Stimulated activated CD8-positive, alpha-beta memory T cell treated with anti-CD3 and anti-CD28 coated beads, Interleukin-7, amount 100 ng/mL, for 24 hours (primary cell): ENCODE results near the gene SOX6.

Experiments used
- DNase-seq: peaks from one replicate; pipeline ENCODE4 v3.0.0-alpha.2; 2020; ENCODE audit warnings: low read depth

Gene SOX6

DNA sequence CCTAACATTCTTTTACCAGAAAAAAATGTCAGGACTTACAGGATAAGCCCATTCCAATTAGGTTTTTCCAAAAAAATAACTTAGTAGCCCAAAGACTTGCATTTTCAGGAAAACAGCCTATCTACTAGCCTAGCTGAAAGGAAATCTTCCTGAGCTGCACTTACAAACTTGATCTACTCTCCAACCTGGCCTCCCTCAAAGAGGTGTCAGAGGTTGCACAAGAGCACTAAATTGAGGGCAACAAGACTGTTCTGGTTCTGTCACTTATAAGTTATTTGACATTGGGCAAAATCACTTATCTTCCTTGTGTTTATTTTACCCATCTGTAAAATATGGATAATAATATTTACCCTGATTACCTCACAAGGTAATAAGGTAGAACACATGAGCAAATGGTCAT lies 7.9 kb upstream of the SOX6 start:
- DNase-seq, result no peak

- DNase-seq, result no peak
These were observed 7.4 kb upstream of the SOX6 start for GRCh38 chr11:16363706-16364105.

DNA sequence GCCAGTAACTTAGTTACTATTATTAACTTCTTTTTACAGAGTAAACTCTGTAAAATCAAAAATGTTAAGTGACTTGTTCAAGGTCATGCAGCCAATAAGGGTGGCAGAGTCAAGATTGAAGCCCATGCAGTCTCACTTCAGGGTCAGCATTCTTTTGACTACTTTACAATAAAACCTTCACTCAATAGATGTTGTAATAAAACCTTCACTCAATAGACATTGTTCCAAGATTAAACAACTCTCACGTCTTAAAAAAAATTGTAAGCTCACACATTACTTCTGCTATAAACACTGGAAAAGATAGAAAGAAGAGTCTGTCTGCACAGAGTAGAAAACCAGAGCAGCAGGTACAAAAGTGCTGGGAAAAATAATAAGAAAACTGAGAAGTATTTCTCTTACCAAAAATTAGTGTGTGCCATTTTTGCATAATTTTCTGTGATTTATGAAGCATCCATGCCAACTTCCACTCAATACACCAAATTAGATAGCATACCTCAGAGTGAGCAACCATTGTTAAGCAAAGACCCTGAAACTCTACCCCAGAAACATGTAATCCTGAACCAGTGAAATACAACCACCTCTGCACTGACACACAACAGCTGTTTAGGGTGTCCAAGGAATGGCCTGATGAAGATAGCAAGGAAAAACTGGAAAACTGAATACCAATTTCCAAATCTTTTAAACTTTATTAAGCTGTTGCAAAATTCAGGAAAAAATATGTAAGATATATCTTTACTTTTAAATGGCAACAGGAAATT lies 4.9 kb upstream of the SOX6 start:
- no peak for DNase-seq

DNA sequence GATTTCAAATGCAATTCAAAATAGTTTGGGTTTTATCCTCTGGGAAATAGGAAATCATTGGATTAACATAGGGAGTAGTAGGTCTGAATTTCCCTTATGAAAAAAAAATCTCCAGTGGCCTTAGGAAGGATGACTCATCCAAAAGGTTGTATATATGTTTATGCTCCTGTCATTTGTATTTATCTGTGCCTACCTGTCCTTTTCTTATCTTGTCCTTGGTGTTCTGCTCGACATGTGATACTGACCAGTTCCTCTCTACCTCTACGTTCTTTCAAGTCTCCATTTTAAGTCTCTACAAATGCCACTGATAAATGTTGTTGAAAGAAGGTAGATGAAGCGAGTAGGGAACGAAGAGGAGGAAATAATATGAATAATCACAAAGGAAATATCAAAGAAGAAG lies 3.0 kb upstream of the SOX6 start:
- DNase-seq, result no peak

DNA sequence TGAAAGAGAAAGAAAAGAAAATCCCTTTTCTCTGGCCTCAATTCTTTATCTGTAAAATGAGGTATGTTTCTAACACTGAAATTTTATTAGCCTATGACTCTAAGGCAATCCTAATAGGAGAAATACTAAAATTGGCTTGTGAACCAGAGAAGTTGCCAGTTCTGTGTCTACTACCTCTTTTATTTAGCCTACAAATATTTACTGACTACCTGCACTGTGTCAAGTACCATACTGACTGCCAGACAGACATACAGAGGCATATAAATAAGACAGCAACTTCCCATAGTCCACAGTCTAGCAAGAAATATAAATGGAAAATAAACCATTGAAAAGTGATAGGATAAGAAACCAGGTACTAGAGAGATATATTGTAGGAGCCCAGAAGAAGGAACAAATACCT lies 2.4 kb upstream of the SOX6 start:
- no peak for DNase-seq

DNA sequence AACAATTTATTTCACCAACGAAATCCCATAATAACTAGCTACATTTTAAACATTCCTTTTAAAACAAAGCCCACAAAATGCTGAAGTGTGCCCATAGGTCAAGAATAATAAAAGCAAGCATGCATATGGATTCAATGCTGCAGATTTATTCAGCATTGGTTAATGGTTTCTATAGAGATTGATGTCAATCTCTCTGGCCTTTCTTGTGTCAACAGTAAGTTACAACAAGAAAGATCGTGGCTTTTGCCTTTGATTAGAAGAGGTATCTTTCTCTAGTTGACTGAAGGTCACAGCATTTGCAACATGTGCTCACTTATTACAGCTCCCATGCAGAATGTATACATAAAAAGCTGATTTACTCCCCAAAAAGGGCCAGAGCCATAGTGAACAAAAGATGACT lies 1.4 kb upstream of the SOX6 start:
- no peak for DNase-seq

DNA sequence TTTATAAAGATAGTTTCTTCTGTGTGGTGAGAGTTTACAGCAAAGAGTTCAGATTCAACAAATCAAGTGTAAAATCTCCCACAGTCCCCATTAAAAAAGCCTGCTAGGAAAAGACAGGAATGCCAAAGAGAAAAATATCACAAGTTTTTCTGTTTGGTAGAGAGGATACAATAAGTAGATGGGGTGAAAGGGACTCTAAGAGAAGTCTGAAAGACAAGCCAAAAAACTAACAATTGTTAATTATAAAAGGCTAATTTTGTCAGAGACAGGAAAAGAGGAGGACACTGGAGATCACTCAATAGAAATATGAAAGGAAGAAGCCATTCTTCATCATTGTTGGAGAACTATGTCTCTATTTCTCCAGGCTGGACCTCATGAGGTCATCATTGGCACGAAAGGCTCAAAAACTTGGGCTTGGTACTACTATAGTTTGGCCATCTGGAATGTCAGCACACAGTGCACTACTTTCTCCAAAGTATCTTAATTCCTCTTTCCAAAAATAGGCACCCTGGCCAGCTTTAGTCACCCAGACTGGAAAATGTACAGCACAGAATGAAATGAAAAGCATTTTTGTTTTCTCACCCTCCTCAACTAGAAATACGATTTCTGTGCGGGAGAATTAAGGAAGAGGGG lies 531 bp upstream of the SOX6 start:
- no peak for DNase-seq

GRCh38 chr11:16352707-16353106 lies 3.6 kb downstream of the SOX6 start:
- DNase-seq, result no peak

GRCh38 chr11:16350125-16350524 lies 6.2 kb downstream of the SOX6 start:
- DNase-seq, result no peak

DNA sequence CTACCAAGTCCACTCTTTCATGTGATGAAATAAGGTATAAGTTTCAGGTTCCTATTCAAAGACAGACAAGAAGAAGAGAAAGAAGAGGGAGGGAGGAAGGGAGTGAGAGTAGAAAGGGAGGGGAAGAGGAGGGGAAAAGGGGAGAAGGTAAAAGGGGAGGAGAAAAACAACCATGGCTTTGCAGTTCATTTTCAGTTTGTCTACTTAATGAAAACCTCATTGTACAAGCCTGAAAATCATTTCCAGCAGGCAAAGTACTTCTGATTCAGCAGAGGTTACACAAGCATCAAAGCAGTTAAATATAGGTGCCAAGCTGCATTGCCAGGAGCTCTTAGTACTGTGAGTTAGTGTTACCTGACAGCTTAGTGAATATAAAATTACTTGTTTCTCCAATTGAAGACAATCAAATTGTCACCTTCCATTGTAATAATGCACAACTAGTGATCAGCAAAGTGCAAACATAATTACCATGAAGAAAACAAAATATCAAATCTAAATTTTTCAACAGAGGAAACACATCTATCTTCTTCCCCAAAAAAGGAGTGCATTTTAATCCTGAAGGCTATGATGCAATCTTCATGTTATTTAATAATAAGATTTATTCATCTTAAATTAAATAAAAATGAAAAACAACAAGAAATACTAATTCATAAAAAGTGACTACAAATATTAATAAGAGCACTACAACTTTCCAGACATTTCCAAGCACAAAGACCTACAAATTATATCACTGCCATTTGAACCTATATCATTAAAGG lies 8.2 kb downstream of the SOX6 start:
- DNase-seq, result no peak

- no peak for DNase-seq
These were observed 9.4 kb downstream of the SOX6 start for GRCh38 chr11:16346975-16347374.

DNA sequence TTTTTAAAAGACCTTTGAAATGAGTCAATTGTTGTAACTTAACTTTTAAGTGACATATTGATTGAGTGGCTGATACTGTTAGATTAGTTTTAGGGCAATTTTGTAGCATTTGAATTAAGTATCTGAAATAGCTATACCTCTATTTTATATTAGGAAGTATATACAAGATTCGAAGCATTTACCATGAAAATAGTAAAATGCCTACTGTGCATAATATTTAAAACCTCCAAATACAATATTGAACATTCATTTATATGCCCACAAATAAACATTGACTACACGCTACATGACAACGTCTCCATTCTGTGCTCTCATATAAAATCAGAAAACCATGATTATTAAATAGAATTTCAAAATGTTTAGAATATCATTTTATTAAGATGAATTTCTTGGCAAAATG lies 14.5 kb downstream of the SOX6 start:
- no peak for DNase-seq

- no peak for DNase-seq
These were observed 18.0 kb downstream of the SOX6 start for GRCh38 chr11:16338393-16338792.

DNA sequence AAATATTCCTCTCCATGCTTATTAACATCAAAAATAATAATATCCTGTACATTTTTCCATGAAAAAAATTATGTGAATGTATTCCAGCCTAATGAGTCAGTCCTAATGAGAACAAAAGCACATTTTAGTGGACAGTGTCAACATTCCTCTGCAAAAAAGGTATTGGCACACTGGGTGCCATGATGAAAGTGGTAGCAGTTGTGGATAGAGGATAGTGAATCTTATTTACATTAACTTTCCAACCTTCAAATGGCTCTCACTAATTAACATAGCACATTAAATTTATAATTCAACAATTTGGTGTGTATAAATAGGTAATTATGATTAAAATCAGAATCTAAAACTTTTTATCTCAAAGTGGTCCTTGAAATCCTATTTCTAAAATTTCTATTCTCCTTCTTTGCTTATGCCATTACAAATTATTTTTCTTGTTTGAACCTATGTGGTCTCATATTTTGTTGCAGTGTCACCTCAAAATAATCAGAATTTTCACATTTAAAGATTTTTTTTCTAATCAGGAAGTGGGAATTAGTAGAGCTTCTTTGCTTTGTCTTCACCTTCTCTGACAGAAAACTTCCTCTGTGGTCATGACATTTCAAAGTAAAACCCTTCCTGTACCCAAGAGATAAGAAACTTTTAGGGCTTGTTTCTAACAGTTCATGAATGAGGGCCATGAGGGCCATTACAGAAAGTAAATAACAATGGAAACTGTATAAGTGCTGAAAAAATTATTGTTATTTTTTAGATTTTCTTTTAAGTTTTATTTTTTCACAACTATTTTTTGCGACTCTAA lies 18.7 kb downstream of the SOX6 start:
- no peak for DNase-seq

GRCh38 chr11:16336721-16337120 lies 19.6 kb downstream of the SOX6 start:
- DNase-seq, result no peak

- no peak for DNase-seq
These were observed 20.1 kb downstream of the SOX6 start for GRCh38 chr11:16336204-16336603.

- DNase-seq, result no peak
These were observed 20.9 kb downstream of the SOX6 start for GRCh38 chr11:16335236-16335962.

DNA sequence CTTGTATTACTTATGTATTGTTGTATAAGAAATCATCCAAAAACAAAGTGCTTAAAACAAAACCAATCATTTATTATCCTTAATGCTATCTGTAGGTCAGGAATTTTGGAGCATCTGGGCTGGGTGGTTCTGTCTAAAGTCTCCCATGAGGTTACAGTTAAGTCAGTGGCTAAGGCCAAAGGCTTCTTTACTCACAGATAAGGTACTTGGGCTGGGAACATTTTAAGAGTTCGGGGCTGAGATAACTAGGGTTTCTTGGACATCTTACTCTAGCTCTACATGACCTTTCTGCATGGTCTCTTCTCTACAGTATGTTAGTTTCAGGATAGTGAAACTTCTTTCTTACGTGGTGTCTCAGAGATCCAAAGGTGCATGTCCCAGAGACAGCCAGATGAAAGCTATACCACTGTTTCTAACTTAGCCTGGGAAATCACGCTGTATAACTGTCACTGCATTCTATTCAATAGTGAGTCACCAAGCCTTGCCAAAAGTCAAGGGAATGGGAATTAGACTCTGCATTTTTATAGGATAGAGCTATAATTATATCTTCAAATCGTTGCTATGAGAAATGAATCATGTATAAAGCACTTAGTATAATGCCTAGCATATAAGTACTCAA lies 29.6 kb downstream of the SOX6 start:
- no peak for DNase-seq

- DNase-seq, result no peak
These were observed 34.2 kb downstream of the SOX6 start for GRCh38 chr11:16322190-16322589.

GRCh38 chr11:16321148-16321547 lies 35.2 kb downstream of the SOX6 start:
- DNase-seq, result no peak

DNA sequence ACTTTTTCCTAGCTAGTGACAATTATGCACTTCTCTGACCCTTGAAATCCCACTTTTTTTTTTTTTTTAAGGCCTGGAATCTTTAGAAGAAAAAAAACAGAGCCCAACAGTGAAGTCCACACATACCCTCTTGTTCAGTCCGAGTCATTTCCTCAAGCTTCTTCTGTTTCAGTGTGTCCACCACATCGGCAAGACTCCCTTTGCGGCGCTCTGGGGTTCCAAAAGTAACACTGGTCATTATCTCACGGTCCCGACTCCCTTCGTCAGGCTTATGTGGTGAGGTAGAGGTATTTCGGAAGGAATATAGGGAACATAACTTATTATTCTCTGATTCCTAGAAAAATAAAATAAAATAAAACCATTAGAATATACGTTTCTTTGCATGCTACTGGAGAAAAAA lies 38.0 kb downstream of the SOX6 start:
- no peak for DNase-seq
